HG03045 (cell line): ENCODE measurements around the gene TULP4.
A peak's percentile ranks its signal among the peaks of the same experiment; 100 is the strongest.

Experiments
- ATAC-seq: cut with Tn5 transposase; IDR thresholded peaks from one replicate; pipeline ENCODE4 v1.9.1; 2021; ENCODE audit warnings: mild to moderate bottlenecking, moderate library complexity; ENCODE audit not compliant: unreplicated experiment

Gene TULP4, protein sequence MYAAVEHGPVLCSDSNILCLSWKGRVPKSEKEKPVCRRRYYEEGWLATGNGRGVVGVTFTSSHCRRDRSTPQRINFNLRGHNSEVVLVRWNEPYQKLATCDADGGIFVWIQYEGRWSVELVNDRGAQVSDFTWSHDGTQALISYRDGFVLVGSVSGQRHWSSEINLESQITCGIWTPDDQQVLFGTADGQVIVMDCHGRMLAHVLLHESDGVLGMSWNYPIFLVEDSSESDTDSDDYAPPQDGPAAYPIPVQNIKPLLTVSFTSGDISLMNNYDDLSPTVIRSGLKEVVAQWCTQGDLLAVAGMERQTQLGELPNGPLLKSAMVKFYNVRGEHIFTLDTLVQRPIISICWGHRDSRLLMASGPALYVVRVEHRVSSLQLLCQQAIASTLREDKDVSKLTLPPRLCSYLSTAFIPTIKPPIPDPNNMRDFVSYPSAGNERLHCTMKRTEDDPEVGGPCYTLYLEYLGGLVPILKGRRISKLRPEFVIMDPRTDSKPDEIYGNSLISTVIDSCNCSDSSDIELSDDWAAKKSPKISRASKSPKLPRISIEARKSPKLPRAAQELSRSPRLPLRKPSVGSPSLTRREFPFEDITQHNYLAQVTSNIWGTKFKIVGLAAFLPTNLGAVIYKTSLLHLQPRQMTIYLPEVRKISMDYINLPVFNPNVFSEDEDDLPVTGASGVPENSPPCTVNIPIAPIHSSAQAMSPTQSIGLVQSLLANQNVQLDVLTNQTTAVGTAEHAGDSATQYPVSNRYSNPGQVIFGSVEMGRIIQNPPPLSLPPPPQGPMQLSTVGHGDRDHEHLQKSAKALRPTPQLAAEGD (N-terminal part only)

DNA sequence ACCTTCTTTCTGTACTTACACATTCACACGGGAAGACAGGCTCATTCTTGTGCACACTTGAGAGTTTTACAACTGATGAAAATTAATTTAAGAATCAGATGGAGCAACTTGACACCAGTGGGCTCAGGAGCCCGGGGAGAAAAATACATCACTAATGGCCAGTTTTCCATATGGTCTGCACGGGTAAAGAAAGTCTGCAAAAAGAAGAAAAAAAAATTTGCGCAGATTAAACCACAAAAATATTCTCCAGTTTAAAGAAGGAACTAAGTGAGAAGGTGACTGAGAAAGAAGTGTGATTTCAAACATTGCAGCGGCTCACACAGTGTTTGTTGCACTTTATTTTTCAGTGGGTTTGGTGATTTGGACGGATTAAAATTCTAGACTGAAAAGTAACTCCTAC is at the start of gene TULP4:
TSS of gene TULP4 (plus strand) at position 301 of the 400 bp plus-strand sequence. CDS start 1,552 bp downstream, outside the sequence.
- ATAC-seq: no peak

DNA sequence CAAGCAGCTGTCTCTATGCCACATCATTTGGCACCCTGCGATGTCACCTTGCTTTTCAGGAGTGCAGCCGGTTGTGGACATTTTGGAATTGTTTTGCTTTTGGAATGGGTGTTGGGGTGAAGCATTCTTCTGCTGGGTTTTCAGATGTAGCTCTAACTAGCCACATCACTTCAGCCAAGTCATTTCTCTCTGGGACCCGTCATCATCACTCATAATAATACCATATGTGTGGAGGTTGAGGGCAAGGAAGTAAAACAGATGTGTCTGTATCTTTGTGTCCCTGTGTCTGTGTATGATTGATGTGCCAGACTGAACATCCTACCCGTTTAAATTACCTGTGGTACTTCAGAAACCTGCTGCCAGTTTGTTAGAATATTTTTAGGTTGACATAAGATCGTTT is 49.5 kb upstream of the TULP4 start:
- ATAC-seq: no peak

DNA sequence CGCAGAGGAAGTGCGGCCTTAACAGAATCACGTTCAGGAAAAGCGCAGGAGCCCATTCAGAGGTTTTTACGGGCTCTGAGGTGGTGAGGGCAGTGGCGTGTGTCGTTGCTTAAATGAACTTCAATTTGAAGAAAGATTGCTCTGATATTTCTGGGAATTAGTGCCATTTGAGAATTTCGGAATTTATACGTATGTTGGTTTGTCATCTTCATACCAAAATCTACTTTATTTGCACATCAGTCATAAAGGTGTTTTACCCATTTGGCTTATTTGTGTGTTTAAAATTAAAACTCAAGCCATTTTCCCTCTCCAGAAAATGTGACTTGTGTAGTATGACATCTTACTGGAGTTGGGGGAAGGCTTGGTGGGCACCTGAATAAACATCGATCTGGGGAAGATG is 48.1 kb upstream of the TULP4 start:
- no peak for ATAC-seq

DNA sequence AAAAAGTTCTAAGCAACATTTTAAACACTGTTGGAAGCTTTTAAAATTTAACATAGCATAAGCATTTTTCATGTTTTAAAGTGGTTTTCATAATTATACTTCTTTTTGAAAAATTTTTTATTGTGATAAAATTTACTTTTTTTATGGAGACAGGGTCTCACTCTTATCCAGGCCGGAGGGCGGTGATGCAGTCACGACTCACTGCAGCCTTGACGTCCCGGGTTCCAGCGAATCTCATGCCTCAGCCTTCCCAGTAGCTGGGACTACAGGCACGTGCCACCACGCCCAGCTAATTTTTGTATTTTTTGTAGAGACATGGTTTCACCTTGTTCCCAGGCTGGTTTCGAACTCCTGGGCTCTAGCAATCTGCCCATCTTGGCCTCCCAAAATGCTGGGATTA is 46.1 kb upstream of the TULP4 start:
- ATAC-seq: no peak

DNA sequence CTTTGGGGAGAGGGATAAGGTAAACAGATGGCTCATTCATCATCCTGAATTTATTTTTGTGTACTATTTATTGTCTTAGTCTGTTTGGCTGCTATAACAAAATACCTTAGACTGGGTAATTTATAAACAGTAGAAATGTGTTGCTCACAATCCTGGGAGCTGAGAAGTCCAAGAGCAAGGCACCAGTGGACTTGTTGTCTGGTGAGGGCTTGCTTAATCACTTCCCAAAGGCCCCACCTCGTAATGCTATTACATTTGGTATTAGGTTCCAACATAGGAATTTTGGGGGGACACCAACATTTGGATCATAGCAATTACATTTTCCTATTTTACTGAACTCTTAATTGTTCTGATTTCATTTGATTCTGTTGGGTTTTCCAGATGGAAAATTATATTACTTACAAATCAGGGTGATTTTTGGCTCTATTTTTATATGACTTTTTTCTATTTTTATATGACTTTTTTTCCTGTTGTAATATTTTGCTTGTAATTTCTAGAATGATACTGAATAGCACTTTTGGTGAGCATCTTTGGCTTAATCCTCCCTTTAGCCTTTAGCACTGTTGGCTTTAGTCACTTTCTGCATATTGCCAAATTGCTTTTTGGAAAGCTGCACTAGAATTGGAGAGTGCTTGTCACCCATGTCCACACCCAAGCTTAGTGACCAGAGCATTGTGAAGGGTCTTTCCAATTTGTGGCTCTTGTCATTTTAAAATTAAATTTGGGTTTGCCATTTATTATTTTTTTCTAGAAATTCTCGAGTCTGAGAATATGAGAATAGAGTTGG is 43.7 kb upstream of the TULP4 start:
- no peak for ATAC-seq

DNA sequence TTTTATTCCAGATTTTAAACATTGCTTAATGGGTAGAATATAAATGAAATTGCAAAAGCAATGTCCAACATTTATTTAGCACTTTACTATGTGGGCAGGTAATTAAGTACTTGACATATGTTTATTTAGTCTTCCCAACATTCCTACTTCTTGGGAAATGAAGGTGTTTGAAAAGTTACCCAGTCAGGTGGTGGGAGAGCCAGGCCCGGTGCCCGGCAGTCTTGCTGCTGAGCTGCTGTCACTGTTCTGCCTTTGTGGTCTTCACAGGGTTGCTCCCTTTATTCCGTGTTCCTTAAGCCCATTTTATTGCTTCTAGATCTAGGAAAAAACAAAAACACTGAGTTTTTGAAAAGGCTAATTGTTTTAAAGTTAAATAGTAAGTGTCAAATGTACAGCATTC is 42.6 kb upstream of the TULP4 start:
- ATAC-seq: no peak

DNA sequence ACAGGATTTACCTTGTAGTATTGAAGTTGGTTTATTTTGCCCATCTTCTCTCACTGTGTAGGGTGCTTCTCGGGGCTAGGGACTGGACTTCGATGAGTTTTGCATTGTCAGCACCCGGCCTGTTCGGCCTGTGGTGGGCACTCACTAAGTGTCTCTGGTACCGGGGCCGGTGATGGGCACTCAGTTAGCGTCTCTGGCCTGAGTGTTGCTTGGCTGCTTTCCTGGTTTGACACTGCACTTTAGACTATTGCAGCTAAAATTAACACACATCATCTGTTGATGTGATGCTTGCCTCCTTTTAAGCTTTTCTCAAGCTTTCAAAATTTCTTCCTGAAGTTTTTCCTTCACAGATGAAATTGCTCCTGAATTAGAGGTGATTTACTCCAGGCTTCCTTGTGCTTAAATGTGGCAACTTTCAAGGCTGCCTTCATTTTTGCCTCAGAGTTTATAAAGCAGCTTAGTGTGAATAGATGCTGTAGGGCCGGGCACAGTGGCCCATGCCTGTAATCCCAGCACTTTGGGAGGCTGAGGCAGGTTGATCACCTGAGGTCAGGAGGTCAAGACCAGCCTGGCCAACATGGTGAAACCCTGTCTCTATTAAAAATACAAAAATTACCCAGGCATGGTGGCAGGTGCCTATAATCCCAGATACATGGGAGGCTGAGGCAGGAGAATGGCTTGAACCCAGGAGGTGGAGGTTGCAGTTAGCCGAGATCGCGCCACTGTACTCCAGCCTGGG is 41.7 kb upstream of the TULP4 start:
- no peak for ATAC-seq

DNA sequence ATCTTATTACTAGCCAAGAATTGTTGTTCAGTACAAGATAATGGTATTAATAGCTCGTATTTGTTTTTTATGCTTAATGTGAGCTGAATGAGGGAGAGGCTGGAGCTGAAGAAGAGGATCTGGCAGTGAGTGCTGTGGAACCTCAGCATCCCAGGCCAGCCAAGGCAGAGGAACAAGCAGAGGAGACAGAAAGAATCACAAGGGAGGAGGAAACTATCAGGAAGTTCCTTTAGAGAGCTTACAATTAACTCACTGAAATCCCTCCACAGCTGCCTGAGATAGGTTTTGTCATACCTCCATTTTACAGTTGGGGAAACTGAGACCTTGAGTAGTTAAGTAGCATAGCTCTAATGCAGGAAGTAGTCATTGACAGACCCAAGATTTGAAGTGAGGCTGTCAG is 39.9 kb upstream of the TULP4 start:
- no peak for ATAC-seq

DNA sequence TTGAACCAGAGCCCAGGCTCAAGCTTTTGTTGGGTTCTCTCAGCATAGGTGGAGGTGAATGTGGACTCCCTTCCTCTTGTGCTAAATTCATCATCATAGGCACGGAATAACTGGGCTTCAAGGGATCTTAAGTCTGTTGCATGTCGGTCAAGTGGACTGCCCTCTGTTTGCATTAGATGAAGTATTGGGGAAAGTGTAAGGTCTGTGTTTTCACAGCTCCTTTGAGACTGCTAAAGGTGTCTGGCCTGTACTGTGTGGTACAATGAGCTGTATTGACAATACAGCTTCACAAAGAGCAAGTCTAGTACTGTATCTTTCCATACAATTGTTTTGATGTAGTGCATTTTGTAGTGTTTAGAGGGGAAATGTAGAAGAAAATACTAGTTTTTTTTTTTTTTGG is 34.3 kb upstream of the TULP4 start:
- no peak for ATAC-seq

DNA sequence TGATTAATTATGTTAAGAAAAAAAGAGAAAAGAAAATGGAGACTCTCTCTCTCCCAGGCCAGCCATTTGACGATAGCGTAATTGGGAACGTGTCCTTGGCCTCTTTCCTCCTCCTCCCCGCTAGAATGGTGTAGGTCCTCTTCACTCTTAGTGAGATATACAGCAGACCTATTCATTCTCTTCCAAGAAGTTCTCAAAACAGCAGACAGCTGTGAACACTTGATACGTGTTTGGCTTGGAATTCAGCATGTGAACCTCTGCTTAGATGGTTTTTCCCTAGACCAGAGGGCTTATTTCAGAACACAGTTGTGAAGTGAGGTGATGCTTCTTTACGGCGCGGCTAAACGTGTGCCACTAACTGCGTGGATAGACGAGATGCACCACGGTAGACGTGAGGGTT is 32.6 kb upstream of the TULP4 start:
- no peak for ATAC-seq

DNA sequence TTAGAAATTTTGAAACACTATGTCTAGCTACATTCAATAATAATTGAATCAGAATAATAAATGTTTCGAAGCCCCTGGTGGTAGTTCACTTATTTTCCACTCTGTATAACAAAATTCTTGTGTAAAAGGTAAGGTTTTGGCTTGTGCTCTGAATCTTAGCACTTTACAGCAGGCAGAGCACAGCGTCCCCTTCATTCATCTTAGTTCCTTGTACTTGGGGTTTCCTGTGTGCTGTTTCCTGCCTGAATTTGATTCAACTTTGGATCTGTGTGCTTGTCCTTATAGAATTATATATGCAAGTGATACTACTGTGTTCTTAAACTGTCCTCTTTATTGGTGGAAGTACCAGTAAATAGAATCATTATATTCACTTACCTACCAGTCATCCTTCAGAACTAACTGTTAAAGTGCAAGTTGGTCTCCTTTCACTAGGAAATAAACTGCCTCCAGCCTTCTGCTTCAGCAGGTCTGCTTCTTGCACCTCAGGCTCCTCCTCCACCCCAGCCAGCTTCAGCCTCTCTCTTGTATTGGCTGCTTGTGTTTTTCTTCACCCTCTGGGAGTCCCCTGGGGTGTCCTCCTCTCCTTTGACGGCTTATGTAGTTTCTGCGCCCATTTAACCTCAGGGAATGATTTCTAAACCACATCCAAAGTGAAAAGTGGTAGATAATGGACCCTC is 28.8 kb upstream of the TULP4 start:
- no peak for ATAC-seq

DNA sequence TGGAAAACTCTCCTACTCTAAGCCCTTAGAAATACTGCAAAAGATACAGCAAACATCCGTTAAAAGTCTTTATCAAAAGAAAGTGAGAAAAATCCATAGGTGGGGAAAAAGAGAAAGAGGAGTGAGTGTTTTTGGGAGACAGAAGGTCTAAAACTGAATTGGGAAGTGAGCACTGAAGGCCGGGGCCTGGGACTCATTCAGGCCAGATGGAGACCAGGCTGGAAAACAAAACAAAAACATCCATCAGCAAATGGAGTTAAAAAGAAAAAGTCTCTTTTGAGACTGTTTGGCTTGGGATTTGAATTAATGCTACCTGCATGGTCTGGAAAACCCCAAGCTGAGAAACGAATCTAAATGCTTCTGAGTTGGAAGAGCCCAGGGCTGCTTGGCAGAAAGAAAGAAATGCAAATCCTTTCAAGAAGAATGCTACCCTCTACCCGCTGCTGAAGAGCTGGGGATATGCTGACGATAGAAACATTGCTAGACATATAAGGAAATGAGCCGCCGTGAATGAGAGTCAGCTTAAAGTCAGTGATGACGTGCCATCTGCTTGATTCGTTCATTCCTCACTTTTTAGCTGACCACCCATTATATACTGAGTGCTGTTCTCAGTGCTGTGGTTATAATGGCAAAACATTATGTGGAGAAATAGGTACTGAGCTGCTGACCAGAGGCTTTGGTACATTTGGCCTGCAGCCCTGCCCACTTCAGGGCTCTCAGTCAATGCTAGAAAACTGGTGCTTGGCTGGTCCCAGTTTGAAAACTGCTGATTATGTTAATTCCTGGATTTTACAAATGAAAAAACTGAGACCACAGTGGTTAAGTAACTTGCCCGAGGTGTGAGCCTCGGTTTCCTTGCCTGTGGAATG is 28.0 kb upstream of the TULP4 start:
- no peak for ATAC-seq

DNA sequence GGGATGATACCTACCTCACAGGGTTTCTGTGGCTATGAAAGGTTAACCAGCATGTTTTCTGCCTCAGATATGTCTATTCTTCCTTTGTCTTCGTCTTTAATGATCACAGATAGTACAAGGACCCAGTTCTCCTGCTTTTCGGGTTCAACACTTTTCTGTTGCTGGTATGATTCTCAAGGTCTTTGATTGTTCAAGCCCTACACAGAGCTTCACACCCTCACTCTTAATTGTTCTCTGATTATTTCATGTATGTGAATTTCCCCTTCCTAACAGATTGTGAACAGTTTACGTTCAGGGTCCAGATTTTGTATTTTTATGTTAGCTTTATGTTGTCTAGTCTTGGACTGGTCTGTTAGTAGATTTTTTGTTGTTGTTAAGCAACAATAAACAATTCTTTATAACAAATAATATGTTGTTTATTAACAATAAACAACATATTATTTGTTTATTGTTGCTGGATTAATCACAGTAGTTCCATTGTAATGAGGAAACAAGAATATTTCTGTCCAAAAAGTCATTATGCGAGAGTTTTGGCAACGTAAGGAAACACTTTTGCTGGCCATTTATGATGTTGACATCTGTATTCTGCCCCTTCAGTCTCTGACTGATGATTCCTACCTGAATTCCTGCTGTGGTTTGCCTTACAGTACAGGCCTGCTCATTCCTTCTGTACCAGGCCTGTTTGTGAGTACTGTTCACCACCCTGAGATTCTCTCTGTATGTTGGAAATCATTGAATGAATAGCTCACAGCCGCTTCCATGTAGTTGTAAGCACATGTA is 27.2 kb upstream of the TULP4 start:
- ATAC-seq: no peak

DNA sequence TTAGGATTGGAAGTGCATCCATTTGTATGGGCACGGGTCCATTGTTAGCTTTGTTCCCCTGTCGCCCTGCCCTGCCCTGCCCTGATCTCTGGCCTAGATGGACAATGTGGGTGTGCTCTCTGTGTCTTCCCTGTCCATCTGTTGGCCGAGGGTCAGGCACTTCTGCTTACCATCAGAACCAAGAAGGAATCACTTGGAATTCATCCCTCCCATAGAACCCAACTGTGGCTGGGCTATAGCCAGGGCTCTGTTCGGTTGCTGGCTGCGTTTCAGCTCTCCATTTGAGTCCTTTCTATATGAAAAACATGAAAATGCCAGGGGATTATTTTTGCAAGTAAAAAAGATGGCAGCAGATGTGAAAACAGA is 26.6 kb upstream of the TULP4 start:
- ATAC-seq: no peak

DNA sequence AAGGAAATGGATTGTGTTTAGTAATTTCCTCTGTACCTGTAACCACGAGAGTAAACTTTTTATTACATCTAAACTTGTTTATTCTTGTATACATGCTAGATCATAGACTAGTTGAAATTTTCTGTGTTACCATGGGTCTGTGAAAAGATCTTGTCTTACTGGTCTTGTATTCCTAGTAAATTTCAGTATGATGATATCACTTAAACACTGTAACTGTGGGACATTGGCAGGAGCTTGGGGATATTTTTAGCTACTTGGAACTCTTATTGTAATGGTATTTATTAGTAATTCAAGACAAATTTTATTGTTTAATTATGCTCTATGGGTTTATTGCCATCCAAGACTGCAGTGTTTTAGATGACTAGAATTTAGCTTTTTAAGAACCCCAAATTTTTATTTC is 25.9 kb upstream of the TULP4 start:
- ATAC-seq: no peak

DNA sequence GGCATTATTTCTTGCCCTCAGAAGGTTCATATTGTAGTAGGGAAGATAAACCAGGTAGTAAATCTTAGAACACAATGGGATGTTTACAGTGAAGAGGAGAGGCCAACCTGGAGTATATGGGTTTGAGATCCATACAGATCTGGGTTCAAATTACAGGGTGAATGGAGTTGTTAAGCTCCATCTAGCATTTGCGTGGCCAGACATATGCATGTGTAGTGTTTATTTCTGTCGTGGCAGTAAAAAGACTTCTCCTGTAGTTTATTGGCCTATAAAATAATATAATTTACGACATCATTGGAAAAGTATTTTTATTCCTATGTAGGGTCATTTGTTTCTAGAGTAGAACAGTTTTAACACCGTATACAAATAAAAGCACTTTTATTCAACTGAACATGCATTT is 25.2 kb upstream of the TULP4 start:
- ATAC-seq: no peak

DNA sequence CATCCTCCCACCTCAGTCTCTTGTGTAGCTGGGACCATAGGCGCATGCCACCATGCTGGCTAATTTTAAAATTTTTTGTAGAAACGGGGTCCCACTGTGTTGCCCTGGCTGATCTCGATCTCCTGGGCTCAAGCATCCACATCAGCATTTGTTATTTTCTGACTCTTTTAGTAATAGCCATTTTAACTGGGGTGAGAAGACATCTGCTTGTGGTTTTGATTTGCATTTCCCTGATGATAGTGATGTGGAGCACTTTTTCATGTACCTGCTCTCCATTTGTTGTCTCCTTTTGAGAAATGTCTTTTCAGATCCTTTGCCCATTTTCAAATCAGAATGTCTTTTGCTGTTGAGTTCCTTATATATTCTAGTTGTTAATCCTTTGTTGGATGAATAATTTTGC is 22.2 kb upstream of the TULP4 start:
- peak; percentile 64 for ATAC-seq

DNA sequence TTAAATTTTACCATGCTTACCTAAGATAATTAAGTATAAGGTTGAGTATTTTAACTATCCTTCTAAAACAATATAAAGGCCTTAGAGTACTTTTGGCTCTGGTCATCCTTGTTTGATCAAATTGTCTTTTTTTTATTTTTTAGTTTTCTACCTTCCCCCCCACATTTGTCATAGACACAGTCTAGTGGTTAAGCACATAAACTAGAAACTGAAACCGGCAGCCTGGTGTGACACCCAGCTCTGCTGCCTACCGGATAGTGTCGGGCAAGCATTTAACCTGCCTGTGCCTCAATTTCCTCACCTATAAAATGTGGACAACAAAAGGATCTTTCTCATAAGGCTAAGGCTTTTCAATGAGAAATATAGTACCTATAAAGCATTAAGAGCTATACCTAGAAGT is 21.6 kb upstream of the TULP4 start:
- ATAC-seq: peak; percentile 89

DNA sequence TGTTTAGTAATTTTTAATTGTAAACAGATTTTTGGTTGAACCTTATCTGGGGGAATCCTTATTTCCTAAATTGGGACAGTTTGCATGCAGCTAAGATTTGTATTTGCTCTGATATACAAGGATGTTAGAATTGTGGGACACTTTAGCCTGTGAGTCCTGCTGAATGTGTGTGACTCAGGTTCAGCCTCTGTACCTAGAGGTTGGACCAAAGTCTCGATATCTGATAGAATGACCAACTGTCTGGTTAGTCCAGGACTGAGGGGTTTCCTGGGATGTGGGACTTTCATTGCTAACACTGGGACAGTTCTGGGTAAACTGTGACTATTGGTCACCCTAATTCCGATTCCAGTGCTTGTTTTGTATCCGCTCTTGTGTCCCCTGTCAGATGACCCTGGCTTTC is 20.2 kb upstream of the TULP4 start:
- no peak for ATAC-seq
